Measurements from ENCODE around the gene MMP11. TPM values are rescaled to one million over a fixed set of nuclear protein-coding genes. Genes with fewer than 3 reads are reported as not detected.
A peak's percentile ranks its signal among the peaks of the same experiment; 100 is the strongest.
"Not testable (repeated sequence)": the region's sequence is repeated elsewhere in the genome, so short reads cannot be mapped to it uniquely, and the experiment has no call there.

MMP11 gene, protein sequence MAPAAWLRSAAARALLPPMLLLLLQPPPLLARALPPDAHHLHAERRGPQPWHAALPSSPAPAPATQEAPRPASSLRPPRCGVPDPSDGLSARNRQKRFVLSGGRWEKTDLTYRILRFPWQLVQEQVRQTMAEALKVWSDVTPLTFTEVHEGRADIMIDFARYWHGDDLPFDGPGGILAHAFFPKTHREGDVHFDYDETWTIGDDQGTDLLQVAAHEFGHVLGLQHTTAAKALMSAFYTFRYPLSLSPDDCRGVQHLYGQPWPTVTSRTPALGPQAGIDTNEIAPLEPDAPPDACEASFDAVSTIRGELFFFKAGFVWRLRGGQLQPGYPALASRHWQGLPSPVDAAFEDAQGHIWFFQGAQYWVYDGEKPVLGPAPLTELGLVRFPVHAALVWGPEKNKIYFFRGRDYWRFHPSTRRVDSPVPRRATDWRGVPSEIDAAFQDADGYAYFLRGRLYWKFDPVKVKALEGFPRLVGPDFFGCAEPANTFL
- total RNA-seq, result under 1 TPM; 0.27 to 0.50 TPM

DNA sequence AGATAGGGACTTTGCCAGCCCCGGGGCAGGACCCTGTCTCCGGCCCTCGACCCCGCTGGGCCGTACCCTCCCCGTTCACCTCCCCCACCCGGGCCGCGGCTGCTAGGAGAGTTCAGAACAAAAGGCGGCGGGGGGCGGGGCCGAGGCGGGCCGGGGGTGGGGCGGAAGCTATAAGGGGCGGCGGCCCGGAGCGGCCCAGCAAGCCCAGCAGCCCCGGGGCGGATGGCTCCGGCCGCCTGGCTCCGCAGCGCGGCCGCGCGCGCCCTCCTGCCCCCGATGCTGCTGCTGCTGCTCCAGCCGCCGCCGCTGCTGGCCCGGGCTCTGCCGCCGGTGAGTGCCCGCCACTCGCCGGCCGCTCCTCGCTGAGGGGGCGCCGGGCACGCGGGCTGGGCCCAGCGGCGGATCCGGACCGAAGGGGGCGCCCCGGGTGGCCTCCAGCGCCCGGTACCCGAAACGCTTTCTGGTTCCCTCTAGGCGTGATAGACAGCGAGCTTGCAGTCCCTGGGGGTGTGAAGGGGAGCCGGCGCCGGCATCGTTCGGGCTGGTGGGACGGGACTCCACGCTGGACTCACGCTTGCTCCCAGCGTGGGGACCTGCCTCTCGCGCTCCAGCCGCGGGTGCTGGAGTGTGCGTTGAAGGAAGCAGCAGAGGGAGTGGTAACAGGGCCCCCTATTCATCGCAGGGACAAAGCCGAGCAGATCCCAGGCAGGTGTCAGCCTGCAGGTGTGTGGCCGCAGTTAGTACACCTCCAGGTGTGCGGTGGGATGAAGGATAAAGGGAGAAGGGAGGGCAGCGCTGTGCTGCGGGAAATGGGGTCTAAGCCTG lies at the start of gene MMP11:
Gene MMP11, plus strand, starts transcription at position 201 of the 825 bp plus-strand sequence. Its CDS starts 22 bp downstream, at position 223.
- peak within 1 kb of the TSS; percentile 10 for H3K27ac Mint-ChIP-seq
- peaks cover 20% of the 10 kb centered on the region for H3K4me1 Mint-ChIP-seq
- H3K9me3 Mint-ChIP-seq, result no peaks in the 10 kb centered on the region
- peak; percentile 58 for DNase-seq
- peaks cover 17% of the 10 kb centered on the region for H3K27me3 Mint-ChIP-seq
- CTCF ChIA-PET, result no interaction called here
- no peaks in the 10 kb centered on the region for H3K36me3 Mint-ChIP-seq (ENCODE audit: low read depth)
- peak within 1 kb of the TSS; percentile 41 for H3K4me3 Mint-ChIP-seq
- POLR2A ChIA-PET, result no interaction called here

DNA sequence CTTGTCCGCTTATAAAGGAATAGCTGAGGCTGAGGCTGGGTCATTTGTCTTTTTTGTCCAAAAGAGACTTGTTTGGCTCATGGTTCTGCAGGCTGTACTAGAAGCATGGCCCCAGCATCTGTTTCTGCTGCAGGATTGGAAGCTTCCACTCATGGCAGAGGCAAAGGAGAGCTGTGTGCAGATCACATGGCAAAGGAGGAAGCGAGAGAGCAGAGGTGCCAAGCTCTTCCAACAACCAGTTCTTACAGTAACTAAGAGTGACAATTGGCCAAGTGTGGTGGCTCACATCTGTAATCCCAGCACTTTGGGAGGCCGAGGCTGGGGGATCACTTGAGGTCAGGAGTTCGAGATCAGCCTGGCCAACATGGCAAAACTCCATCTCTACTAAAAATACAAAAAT lies 44.5 kb upstream of the MMP11 start:
- H3K4me1 Mint-ChIP-seq; H3K36me3 Mint-ChIP-seq (ENCODE audit: low read depth); H3K27ac Mint-ChIP-seq; DNase-seq; POLR2A ChIA-PET; H3K4me3 Mint-ChIP-seq; H3K9me3 Mint-ChIP-seq; H3K27me3 Mint-ChIP-seq: not testable (repeated sequence)
- CTCF ChIA-PET, result interaction anchor here (0.9 to 1.7 kb wide), 3 partner anchors 11 to 18 kb away, joined by 3 to 4 read pairs (median 3); no protein-coding TSS in a partner anchor

DNA sequence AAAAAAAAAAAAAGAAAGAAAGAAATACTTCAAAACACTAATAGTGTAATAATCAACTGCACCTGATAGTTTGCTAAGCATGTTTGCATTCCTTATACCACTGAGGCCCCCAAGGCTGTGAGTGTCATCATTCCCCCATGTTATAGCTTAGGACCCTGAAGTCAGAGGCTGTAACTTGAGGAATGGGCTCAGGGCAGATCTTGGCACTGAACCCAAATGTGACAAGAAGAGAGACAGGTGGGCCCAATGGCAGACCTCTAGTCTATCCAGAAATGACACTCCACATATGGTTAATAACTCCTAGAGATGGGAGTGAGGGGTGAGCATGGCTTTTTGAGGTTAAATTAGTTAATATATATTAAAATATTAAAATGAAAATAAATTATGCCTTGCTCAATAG lies 35.0 kb upstream of the MMP11 start:
- Mint-ChIP-seq H3K27ac (no peak overlapping the region), H3K36me3 (ENCODE audit: low read depth) (no peaks in the 10 kb centered on the region), H3K27me3 (no peaks in the 10 kb centered on the region), H3K4me1 (peaks cover 3% of the 10 kb centered on the region), H3K4me3 (no peak overlapping the region), H3K9me3 (no peaks in the 10 kb centered on the region)
- DNase-seq, result no peak
- ChIA-PET CTCF (interaction anchor here (0.6 to 1.1 kb wide), 4 partner anchors 9 to 813 kb away, joined by 3 read pairs; partner anchors contain the start of gene MIF), POLR2A (no interaction called here)

DNA sequence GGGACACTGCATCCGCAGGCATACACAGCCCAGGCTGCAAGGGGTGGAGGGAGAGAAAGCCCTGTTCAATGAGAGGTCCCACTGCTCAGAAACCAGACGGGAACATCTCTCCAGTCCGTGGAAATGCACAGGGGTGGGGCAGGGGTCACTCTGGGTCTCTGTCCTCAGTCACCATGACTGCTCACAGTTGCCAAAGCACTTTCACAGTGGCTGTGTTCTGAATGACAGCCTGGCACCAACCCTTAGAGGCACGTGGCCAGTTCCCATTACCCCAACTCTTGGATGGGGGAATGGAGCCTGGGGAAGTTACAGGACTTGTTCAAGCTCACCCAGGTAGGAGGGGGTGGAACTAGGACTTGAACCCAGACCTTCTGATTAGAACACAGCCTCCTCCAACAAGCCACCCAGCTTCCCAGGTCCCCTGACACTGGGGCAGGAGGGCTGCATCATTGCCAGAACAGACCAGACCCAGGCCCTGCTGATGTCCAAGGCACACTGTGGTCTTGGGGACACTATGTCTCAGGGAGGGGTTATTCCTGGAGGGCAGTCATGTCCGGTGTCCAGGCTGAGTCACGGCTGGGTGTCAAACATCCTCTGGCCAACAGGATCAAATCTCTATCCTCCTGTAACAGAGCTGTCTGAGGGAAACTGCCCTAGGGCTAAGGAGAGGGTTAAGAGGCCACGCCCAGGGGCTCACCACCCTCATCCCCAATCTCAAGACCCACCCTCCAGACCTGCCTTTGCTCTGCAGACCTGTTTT lies 30.0 kb upstream of the MMP11 start:
- Mint-ChIP-seq H3K36me3 (ENCODE audit: low read depth) (peaks cover 19% of the 10 kb centered on the region), H3K4me1 (peaks cover 3% of the 10 kb centered on the region), H3K27me3 (no peaks in the 10 kb centered on the region), H3K4me3 (no peak overlapping the region), H3K9me3 (peaks cover 7% of the 10 kb centered on the region), H3K27ac (no peak overlapping the region)
- no peak for DNase-seq
- ChIA-PET POLR2A (no interaction called here), CTCF (interaction anchor here (0.6 kb wide), 1 partner anchor 63 kb away, joined by 4 read pairs; no protein-coding TSS in a partner anchor)

DNA sequence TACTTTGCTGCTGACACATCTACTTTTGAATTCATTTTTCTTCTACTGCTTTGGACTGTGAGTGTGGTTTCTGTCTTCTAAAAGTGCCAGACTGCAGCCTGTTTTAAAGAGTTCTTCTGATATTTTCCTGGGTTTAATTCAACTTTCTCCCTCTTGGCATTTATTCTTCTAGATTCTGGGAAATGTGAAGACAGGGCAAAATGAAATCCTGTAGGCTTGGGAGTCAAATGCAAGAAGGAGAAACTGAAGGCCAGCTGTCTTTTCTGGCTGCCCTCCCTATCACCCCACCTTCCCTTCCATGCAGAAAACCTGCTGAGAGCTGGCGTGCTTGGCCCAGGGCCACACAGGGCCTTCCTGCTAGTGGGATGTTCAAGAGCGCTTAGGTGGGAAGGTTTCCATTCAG lies 29.3 kb upstream of the MMP11 start:
- H3K27ac Mint-ChIP-seq, result no peak overlapping the region
- no peak for DNase-seq
- ChIA-PET CTCF (interaction anchor here (1.3 to 1.4 kb wide), 2 partner anchors 16 to 30 kb away, joined by 3 to 4 read pairs; no protein-coding TSS in a partner anchor), POLR2A (no interaction called here)
- no peak overlapping the region for H3K4me3 Mint-ChIP-seq
- H3K4me1 Mint-ChIP-seq, result peaks cover 3% of the 10 kb centered on the region
- H3K9me3 Mint-ChIP-seq, result peaks cover 7% of the 10 kb centered on the region
- peaks cover 19% of the 10 kb centered on the region for H3K36me3 Mint-ChIP-seq (ENCODE audit: low read depth)
- H3K27me3 Mint-ChIP-seq, result no peaks in the 10 kb centered on the region

DNA sequence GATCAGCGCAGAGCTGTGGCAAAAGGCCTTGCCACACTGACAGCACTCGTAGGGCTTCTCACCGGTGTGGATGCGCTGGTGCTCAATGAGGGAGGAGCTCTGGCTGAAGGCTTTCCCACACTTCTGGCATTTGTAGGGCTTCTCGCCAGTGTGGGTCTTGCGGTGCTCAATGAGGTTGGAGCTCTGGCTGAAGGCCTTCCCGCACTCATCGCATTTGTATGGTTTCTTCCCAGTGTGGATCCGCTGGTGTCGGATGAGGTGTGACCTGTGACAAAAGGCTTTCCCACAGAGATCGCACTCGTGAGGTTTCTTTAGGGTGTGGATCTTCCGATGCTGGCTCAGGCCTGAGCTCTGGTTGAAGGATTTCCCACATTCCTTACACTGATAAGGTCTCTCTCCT lies 28.6 kb upstream of the MMP11 start:
- no peaks in the 10 kb centered on the region for H3K4me1 Mint-ChIP-seq
- H3K36me3 Mint-ChIP-seq (ENCODE audit: low read depth), result peaks cover 19% of the 10 kb centered on the region
- peaks cover 7% of the 10 kb centered on the region for H3K9me3 Mint-ChIP-seq
- POLR2A ChIA-PET, result interaction anchor here (0.6 kb wide), 1 partner anchor 154 kb away, joined by 4 read pairs; no protein-coding TSS in a partner anchor
- H3K27me3 Mint-ChIP-seq, result no peaks in the 10 kb centered on the region
- no peak overlapping the region for H3K27ac Mint-ChIP-seq
- CTCF ChIA-PET, result interaction anchor here (1.1 to 1.4 kb wide), 3 partner anchors 16 to 30 kb away, joined by 3 to 4 read pairs (median 3); partner anchors contain the start of gene CHCHD10
- no peak for DNase-seq
- no peak overlapping the region for H3K4me3 Mint-ChIP-seq

DNA sequence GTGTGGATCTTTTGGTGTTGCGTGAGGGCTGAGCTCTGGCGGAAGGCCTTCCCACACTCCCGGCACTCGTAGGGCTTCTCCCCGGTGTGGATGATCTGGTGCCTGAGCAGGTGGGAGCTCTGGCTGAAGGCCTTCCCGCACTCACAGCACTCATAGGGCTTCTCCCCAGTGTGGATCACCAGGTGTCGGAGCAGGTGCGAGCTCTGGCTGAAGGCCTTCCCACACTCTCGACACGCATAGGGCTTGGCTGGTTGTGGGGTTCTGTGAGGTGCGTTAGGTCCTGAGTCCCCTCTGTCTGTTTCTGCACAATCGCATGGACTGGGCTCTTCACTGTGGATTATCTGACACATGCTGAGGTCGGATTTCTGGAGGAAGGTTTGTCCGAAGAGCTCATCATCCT lies 28.2 kb upstream of the MMP11 start:
- Mint-ChIP-seq H3K27ac (no peak overlapping the region), H3K4me3 (no peak overlapping the region), H3K9me3 (peaks cover 7% of the 10 kb centered on the region), H3K36me3 (ENCODE audit: low read depth) (peaks cover 19% of the 10 kb centered on the region), H3K4me1 (no peaks in the 10 kb centered on the region), H3K27me3 (no peaks in the 10 kb centered on the region)
- DNase-seq, result no peak
- CTCF ChIA-PET, result interaction anchor here (1.1 to 1.4 kb wide), 3 partner anchors 15 to 31 kb away, joined by 3 to 4 read pairs (median 3); partner anchors contain the start of gene CHCHD10
- POLR2A ChIA-PET, result interaction anchor here (0.6 kb wide), 1 partner anchor 155 kb away, joined by 4 read pairs; no protein-coding TSS in a partner anchor

DNA sequence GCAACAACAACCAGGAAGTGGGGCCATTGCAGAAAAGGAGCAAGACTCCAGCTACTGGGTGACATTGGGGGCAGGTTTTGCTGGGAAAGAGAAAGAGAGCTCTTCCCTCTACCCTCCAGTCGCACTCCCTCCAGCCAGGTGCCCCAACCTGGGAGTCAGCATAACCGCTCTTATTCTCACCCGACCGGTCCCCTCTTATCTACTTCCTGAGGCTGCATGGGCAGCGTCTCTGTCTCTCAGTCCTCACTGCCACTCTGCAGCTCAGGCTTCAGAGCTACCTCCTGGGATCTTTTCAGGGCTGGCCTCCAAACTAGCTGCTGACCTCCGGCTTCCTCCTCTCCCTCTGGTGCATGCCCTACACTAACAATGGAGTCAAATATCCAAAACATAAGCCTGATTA lies 26.9 kb upstream of the MMP11 start:
- peaks cover 11% of the 10 kb centered on the region for H3K4me1 Mint-ChIP-seq
- no peak overlapping the region for H3K4me3 Mint-ChIP-seq
- CTCF ChIA-PET, result interaction anchor here (1.3 kb wide), 1 partner anchor 18 kb away, joined by 3 read pairs; no protein-coding TSS in a partner anchor
- no peak for DNase-seq
- peaks cover 19% of the 10 kb centered on the region for H3K36me3 Mint-ChIP-seq (ENCODE audit: low read depth)
- POLR2A ChIA-PET, result no interaction called here
- H3K9me3 Mint-ChIP-seq, result peaks cover 7% of the 10 kb centered on the region
- H3K27ac Mint-ChIP-seq, result no peak overlapping the region
- H3K27me3 Mint-ChIP-seq, result no peaks in the 10 kb centered on the region

DNA sequence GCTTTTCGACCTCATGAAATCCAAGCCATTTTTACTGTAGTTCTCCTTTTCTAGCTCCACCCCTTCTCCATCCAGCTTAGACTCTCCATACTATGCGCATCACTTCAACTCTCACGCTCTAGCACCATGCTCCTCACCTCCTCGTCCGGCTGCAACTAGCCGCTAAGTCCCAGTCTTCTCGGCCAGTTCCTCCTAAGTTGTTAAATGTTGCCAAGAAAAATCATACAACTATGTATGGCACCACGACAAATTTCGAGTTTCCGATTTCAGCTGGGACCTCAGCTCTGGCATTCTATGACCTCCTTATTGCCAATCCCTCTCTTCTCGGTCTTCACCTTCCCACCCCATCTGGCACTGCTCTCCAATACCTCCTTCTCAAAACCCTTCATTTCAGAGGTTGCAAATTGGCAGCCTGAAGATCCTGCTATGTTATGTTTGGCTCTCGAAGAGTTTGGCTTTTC lies 22.8 kb upstream of the MMP11 start:
- Mint-ChIP-seq H3K27me3 (no peaks in the 10 kb centered on the region), H3K27ac (peak overlapping the region; percentile 73), H3K36me3 (ENCODE audit: low read depth) (peaks cover 4% of the 10 kb centered on the region), H3K4me3 (peak overlapping the region; percentile 79), H3K9me3 (no peaks in the 10 kb centered on the region), H3K4me1 (peaks cover 17% of the 10 kb centered on the region)
- ChIA-PET POLR2A (no interaction called here), CTCF (interaction anchor here (0.6 to 3.5 kb wide), 3 partner anchors 16 to 51 kb away, joined by 3 to 20 read pairs (median 3); partner anchors contain the start of gene CHCHD10)
- no peak for DNase-seq

DNA sequence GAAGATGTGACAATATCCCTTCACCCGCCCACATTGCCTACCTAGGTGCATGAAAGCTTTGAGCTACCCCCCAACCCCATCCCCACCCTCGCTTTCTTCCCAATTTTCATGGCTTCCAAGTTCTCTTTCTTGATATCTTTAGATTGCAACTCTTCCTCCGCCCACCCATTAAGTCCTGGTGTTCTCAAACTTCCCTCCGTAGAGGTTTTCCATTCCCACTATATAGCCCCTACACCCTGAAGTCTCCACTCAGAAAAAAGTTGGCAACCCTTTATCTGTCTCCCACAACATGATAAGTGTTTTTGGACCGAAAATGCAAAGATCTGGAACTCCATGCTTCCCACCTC lies 22.3 kb upstream of the MMP11 start:
- ChIA-PET CTCF (interaction anchor here (1.0 to 3.5 kb wide), 3 partner anchors 15 to 144 kb away, joined by 3 to 20 read pairs (median 4); partner anchors contain the start of genes CHCHD10 and MIF), POLR2A (no interaction called here)
- Mint-ChIP-seq H3K4me3 (peak overlapping the region; percentile 79), H3K4me1 (peaks cover 17% of the 10 kb centered on the region), H3K27me3 (no peaks in the 10 kb centered on the region), H3K36me3 (ENCODE audit: low read depth) (no peaks in the 10 kb centered on the region), H3K9me3 (no peaks in the 10 kb centered on the region), H3K27ac (peak overlapping the region; percentile 73)
- DNase-seq, result no peak

DNA sequence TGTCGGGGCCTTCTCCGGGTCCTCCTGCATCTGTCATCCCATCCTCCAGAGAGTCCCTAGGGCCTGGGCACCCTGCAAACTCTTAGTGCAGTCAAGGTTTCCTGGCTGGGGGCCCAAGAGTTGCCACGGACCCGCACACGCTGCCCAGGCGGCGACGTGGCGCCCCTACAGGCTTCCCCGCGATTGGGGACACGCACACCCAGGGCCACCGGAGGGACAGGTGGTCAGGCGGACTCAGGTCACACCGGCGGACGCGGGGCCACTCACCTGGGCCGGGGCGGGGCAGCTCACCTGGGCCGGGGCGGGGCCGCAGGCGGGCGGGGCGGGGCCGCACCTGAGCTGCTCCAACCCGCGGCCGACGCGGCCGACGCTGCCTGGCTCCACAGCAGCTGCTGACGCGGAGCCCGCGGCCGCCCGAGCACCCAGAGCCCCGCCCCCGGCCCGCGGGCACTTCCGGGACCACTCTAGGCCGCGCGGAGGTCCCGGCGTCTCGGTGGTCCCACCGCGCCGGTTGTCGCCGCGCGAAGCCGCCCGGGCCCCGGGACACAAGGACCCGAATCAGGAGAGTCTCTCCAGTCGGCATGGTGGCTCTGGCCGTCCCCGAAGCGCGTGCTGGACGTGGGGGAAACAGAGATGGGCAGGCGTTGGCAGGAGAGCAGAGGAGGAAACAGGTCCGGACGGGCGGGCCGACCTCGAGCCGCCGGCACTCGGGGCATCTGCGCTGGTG lies 21.8 kb upstream of the MMP11 start, which contains the start of gene ZNF70:
Gene ZNF70, minus strand, starts transcription at position 399 of the 727 bp plus-strand sequence. CDS start 5,972 bp downstream, outside the sequence.
- H3K36me3 Mint-ChIP-seq (ENCODE audit: low read depth), result no peaks in the 10 kb centered on the region

More for the DNA sequence above, 21.8 kb upstream of the MMP11 start, which contains the start of gene ZNF70:
- POLR2A ChIA-PET, result interaction anchor here (0.7 kb wide), 1 partner anchor 613 kb away, joined by 3 read pairs; no protein-coding TSS in a partner anchor
- Mint-ChIP-seq H3K9me3 (no peaks in the 10 kb centered on the region), H3K27me3 (no peaks in the 10 kb centered on the region), H3K27ac (peak within 1 kb of the TSS; percentile 73), H3K4me1 (peaks cover 17% of the 10 kb centered on the region), H3K4me3 (peak within 1 kb of the TSS; percentile 79)
- CTCF ChIA-PET, result interaction anchor here (1.0 to 3.5 kb wide), 3 partner anchors 15 to 143 kb away, joined by 3 to 20 read pairs (median 4); partner anchors contain the start of genes CHCHD10 and MIF
- peak; percentile 80 for DNase-seq

Measured in activated CD4-positive, alpha-beta T cell treated with anti-CD3 and anti-CD28 coated beads, Interleukin-2, amount 10 ng/mL, durations not matched to agents 7 days and 5 days (primary cell).